Measurements from ENCODE around the gene ZNF665. TPM values are rescaled to one million over a fixed set of nuclear protein-coding genes. Genes with fewer than 3 reads are reported as not detected.
A peak's percentile ranks its signal among the peaks of the same experiment; 100 is the strongest.

The ZNF665 gene
- total RNA-seq, 2 donors from 2014 or later, result 7.6 to 8.6 TPM

- TF ChIP-seq CTCF (conservative IDR thresholded peaks at IDR 0.05), result peak; percentile 92
- peaks cover 7% of the 10 kb centered on the region for H3K36me3 ChIP-seq (ENCODE audit: control insufficient read depth, insufficient read depth, low read length)
- peaks cover 29% of the 10 kb centered on the region for H3K9me3 ChIP-seq (ENCODE audit: control insufficient read depth, low read length)
- WGBS, 2 experiments (ENCODE audit: insufficient coverage in 1 of 2, insufficient read length in 1 of 2), result 0 to 6% methylated on average over 3 of the region's 3 CpGs
- no peak overlapping the region for H3K4me3 ChIP-seq (ENCODE audit: low read length)
- H3K27ac ChIP-seq (ENCODE audit: low read depth, low read length), result no peak overlapping the region
- no peak overlapping the region for H3K9ac ChIP-seq (ENCODE audit: extremely low read depth, low read length, poor library complexity, severe bottlenecking)
- Mint-ChIP-seq H3K4me1 (peaks cover 10% of the 10 kb centered on the region), H3K4me3 (no peak overlapping the region), H3K27me3 (ENCODE audit: insufficient read depth) (peaks cover 16% of the 10 kb centered on the region), H3K9me3 (peaks cover 34% of the 10 kb centered on the region), H3K36me3 (ENCODE audit: low read depth) (peaks cover 32% of the 10 kb centered on the region), H3K27ac (no peak overlapping the region)
- no peaks in the 10 kb centered on the region for H3K27me3 ChIP-seq (ENCODE audit: control insufficient read depth, insufficient read depth, low read length, poor library complexity, severe bottlenecking)
- DNase-seq, result peak; percentile 92
- H3K4me1 ChIP-seq (ENCODE audit: control insufficient read depth, insufficient read depth, low read length), result no peaks in the 10 kb centered on the region
Observed at GRCh38 chr19:53195265-53195903, 2.2 kb upstream of the ZNF665 start.

- Histone ChIP-seq H3K36me3 (ENCODE audit: control insufficient read depth, insufficient read depth, low read length) (peaks cover 7% of the 10 kb centered on the region), H3K4me3 (ENCODE audit: low read length) (peak overlapping the region; percentile 21), H3K27me3 (ENCODE audit: control insufficient read depth, insufficient read depth, low read length, poor library complexity, severe bottlenecking) (no peaks in the 10 kb centered on the region), H3K27ac (ENCODE audit: low read depth, low read length) (no peak overlapping the region), H3K9ac (ENCODE audit: extremely low read depth, low read length, poor library complexity, severe bottlenecking) (no peak overlapping the region), H3K9me3 (ENCODE audit: control insufficient read depth, low read length) (peaks cover 24% of the 10 kb centered on the region), H3K4me1 (ENCODE audit: control insufficient read depth, insufficient read depth, low read length) (no peaks in the 10 kb centered on the region)
- Mint-ChIP-seq H3K4me1 (peaks cover 10% of the 10 kb centered on the region), H3K27me3 (ENCODE audit: insufficient read depth) (peaks cover 16% of the 10 kb centered on the region), H3K9me3 (peaks cover 17% of the 10 kb centered on the region), H3K4me3 (peak overlapping the region; percentile 90), H3K27ac (no peak overlapping the region), H3K36me3 (ENCODE audit: low read depth) (peaks cover 26% of the 10 kb centered on the region)
- DNase-seq, result no peak
- no peak for TF ChIP-seq CTCF (conservative IDR thresholded peaks at IDR 0.05)
- 80 to 86% methylated on average over 6 to 12 of the region's 12 CpGs for WGBS, 2 experiments (ENCODE audit: insufficient coverage in 1 of 2, insufficient read length in 1 of 2)
Observed at GRCh38 chr19:53193535-53194222, 521 bp upstream of the ZNF665 start.

- 93 to 95% methylated on average over 3 of the region's 3 CpGs for WGBS, 2 experiments (ENCODE audit: insufficient coverage in 1 of 2, insufficient read length in 1 of 2)
- H3K36me3 ChIP-seq (ENCODE audit: control insufficient read depth, insufficient read depth, low read length), result peaks cover 7% of the 10 kb centered on the region
- H3K4me1 ChIP-seq (ENCODE audit: control insufficient read depth, insufficient read depth, low read length), result no peaks in the 10 kb centered on the region
- no peak for DNase-seq
- Mint-ChIP-seq H3K36me3 (ENCODE audit: low read depth) (peaks cover 26% of the 10 kb centered on the region), H3K4me1 (peaks cover 6% of the 10 kb centered on the region), H3K27ac (no peak overlapping the region), H3K4me3 (no peak overlapping the region), H3K9me3 (peaks cover 4% of the 10 kb centered on the region), H3K27me3 (ENCODE audit: insufficient read depth) (peaks cover 12% of the 10 kb centered on the region)
- H3K27ac ChIP-seq (ENCODE audit: low read depth, low read length), result no peak overlapping the region
- no peak overlapping the region for H3K4me3 ChIP-seq (ENCODE audit: low read length)
- peaks cover 10% of the 10 kb centered on the region for H3K9me3 ChIP-seq (ENCODE audit: control insufficient read depth, low read length)
- no peak for TF ChIP-seq CTCF (conservative IDR thresholded peaks at IDR 0.05)
- no peak overlapping the region for H3K9ac ChIP-seq (ENCODE audit: extremely low read depth, low read length, poor library complexity, severe bottlenecking)
- H3K27me3 ChIP-seq (ENCODE audit: control insufficient read depth, insufficient read depth, low read length, poor library complexity, severe bottlenecking), result no peaks in the 10 kb centered on the region
Observed at GRCh38 chr19:53190253-53190652, 2.9 kb downstream of the ZNF665 start.
